HG02970 (cell line): ENCODE measurements around the gene MOB3A.
"Not testable (repeated sequence)": the region's sequence is repeated elsewhere in the genome, so short reads cannot be mapped to it uniquely, and the experiment has no call there.

Source experiments
- ATAC-seq: cut with Tn5 transposase; IDR thresholded peaks from one replicate; pipeline ENCODE4 v1.9.1; 2021; ENCODE audit warnings: mild to moderate bottlenecking, moderate library complexity, moderate number of reproducible peaks; ENCODE audit not compliant: unreplicated experiment, low FRiP score

Gene MOB3A

DNA sequence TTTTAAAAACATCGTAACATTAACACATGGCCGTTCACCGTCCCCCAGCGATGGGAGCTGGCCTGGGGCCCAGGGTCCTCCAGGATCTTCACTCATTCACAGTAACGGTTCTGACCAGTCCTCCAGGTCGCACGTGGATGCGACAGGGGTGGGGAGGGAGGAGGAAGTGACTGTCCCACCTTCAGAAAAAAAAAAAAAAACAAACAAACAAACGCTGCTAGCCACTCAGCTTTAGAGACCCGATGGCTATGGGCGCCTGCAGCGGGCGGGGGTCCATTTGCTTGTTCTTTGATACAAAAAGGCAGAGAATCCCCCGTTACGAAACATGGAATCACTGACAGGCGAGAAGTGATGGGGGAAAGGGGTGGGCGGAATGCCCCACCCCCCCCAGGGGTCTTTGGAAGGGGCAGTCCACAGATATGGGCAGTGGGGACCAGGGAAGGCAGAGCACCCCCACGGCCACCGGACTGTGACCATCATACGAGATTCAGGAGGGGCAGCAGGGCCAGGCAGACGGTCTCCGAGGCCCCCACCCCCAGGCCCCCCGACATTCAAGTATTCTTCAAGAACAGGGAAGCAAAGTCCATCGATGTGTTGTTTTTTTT is 58.4 kb downstream of the MOB3A start:
- no peak for ATAC-seq

DNA sequence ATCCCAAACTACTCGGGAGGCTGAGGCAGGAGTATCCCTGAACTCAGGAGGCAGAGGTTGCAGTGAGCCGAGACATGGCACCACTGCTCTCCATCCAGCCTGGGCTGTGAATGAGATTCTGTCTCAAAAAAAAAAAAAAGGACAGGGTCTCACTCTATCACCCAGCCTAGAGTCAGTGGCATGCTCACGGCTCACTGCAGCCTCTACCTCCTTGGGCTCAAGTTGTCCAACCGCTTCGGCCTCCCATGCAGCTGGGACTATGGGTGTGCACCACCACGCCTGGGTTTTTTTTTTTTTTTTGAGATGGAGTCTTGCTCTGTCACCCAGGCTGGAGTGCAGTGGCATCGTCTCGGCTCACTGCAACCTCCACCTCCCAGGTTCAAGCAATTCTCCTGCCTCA is 59.7 kb downstream of the MOB3A start:
- ATAC-seq = no peak

DNA sequence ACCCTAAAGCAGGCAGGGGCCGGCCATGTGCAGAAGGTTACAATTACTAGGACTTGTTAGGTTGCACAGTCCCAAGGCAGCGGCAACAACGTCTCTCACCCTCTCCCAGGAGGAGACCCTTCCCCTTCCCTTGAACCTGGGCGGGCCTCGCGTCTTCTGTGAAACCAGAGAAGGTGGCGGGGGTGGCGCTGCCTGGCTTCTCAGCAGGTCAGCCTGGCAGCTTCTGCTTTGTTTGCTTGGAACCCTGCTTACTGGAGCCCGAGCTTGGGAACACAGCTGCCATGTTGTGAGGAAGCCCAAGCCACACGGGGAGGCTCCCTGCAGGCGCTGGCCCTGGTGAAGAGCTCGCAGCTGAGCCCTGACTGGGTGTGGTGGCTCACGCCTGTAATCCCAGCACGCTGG is 60.5 kb downstream of the MOB3A start:
- ATAC-seq = no peak

DNA sequence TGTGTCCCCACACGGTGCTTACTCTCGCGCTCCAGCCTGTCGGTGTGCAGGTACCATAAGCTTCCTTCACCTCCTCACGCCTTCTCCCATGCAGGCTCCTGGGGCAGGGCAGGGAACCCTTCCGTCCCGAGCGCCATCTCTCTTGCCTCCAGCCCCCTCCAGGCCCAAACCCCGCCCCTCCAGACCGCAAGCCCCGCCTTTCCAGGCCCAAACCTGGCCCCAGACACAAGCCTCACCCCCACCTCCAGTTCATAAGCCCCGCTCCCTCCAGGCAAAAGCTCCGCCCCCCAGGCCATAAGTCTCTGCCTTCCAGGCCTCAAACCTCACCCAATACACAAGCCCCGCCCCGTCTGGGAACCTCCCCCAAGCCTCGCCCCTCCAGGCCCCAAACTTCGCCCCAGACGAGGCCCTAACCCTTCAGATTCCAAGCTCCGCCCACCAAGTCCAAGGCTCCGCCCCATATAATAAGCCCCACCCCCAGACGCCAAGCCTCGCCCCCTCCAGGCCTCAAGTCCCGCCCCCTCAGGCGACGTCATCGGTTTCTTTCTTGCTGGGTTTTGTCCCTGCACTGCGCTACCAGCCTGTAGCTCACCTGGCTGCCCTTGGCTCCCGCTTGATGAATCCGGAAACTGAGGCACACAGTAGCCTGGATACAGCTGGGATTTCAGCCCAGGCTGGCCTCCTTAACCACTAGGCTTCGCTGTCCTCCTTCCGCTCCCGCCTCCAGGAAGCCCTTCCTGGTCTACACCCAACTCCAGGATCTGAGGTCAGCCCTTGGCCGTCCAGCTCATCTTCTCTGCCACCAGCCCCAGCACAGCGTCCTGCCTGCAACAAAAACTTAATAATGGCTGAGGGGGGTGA is 61.2 kb downstream of the MOB3A start:
- ATAC-seq = no peak

DNA sequence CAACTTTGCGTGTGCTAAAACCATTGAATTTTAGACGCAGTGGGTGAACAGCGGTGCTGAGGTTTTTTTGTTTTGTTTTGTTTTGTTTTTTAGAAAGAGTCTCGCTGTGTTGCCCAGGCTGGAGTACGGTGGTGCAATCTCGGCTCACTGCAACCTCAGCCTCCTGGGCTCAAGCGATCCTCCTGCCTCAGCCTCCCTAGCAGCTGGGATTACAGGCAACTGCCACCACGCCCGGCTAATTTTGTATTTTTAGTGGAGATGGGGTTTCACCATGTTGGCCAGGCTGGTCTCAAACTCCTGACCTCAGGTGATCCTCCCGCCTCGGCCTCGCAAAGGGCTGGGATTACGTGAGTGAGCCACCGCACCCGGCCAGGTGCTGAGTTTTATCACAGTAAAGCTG is 61.9 kb downstream of the MOB3A start:
- ATAC-seq = not testable (repeated sequence)

DNA sequence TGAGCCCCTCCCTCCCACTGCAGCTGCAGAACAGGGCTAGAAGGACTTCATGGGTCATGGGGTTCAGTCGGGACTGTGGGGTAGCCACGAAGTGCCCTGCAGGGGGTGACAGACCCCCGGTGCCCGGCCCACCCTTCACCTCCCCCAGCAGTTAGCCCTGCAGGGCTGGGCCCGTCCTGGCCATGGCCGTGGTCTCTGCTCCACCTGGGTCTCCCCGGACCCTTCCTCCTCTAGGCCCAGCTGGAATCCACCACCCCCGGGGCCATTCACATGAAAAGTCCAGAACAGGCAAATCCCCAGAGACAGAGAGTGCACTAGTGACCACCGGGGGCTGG is 62.3 kb downstream of the MOB3A start:
- ATAC-seq = no peak

DNA sequence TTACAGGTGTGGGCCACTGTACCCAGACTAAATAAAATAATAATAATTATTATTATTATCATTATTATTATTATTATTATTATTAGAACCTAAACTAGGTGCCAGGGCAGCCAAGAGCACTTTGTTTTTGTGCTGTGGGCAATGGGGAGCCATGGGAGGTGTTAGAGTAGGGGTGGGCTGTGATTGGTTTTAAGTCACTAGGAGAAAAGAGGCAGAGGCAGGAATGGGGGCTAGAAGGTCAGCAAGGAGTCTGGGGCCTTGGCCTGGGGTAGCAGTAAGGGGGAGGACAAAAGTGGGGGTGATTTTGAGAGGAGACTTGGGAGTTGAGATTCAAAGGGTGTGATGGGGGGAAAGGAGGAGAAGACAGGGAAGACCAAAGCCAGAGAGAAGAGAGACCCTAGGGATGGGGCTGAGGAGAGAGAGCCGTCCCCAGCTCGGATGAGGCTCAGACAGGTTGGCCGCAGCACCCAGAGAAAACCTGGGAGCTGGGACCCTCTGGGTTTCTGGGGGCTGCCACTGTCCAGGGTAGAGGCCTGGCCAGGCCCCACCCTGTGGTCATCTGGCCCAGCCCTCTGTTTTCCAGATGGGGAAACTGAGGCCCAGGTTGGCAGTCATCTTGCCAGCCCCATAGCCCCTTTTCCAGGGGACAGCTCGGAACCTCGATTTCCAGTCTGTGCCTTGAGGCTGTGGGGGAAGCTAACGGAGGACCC is 62.9 kb downstream of the MOB3A start:
- no peak for ATAC-seq

DNA sequence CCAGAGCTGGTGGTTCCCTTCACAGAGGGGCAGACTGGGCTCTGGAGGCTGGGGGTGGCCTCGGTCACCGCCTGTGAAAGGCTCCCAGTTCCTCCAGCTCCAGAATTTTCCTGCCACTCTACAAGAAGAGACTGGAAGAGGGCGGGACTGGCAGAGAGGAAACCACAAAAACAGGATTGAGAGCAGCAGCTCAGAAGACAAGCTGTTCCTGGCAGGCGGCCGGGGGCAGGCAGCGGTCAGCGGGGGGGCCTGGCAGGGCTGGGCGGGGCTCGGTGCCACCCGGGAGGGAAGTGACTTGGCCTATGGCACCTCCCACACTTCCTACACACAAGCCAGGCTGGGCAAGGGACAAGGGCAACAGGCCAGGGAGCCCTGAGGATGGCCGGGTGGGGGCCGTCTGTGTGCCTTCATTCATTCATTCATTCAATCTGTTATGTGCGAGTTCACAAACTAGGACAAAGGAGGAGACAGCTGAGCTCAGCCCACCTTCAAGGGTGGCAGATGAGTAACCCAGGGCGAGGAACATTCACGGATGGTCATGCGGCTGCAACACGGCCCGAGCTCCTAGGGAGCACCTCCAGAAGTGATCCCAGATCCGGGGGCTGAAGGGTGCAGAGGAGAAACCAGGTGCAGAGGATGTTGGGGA is 63.7 kb downstream of the MOB3A start:
- ATAC-seq = no peak

DNA sequence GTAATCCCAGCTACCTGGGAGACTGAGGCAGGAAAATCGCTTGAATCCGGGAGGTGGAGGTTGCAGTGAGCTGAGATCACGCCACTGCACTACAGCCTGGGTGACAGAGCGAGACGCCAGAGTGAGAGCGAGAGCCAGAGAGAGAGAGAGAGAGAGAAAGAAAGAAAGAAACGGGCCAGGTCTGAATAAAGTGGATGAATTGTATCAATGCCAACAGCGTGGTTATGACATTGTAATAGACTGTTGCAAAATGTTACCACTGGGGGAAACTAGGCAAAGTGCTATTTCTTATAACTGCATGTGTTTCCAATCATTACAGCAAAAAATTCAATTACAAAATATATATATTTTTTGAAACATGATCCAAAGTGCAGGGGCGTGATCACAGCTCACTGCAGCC is 68.8 kb downstream of the MOB3A start:
- ATAC-seq = no peak

DNA sequence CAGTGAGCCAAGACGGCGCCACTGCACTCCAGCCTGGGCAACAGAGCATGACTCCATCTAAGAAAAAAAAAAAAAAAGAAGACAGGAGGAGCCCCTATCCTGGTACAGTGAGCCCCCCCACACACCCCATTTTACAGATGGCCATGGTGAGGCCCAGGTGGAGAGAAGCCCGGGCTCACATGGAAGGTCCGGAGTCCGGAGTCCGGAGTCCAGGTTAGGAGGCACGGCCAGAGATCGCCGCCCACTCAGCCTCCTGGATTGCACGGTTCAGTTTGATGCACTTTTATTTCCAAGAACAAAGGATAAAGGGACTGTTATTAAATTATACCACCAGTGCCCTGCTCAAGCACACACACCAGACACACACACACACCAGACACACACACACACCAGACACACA is 69.4 kb downstream of the MOB3A start:
- no peak for ATAC-seq

DNA sequence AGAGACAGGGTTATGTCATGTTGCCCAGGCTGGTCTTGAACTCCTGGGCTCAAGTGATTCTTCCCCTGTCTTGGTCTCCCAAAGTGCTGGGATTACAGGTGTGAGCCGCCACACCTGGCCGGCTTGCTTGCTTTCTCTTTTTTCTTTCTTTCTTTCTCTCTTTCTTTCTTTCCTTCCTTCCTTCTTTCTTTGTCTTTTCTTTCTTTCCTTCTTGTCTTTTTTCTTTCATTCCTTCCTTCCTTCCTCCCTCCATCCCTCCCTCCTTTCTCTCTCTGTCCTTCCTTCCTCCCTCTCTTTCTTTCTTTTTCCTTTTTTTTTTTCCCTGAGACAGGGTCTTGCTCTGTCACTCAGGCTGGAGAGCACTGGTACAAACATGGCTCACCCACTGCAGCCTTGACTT is 73.8 kb downstream of the MOB3A start:
- no peak for ATAC-seq

DNA sequence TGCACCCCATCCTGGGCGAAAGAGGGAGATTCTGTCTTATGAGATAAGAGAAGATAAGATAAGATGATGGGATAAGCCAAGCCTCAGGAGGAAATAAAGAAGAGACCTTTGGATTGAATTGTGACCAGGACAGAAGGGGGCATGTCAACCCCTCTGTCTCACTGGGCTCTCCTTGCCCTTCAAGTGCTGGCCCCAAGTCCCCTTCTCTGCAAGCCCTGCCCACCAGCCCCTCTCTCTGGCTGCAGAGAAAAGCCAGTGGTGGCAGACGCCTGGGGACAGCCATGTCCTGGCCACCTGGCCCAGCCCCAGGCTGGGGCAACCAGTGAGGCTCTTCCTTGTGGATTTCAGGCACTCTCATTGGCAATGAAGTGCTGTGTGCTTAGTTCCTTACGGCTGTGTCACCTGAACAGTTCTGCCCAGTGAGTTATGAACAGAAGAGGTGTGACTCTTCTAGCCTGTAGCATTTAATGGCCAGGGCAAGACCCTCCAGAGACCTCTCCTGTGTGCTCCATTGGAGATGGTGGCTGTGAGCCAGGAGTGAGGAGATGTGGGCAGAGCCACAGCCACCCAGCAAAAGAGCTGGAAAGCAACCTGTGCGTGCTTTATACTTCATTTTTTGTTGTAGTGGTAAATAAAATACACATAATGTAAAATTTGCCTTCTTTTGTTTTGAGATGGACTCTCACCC is 74.5 kb downstream of the MOB3A start:
- ATAC-seq = no peak
